ENCODE measurements around the gene SKA1.
A peak's percentile ranks its signal among the peaks of the same experiment; 100 is the strongest.

Gene SKA1, protein sequence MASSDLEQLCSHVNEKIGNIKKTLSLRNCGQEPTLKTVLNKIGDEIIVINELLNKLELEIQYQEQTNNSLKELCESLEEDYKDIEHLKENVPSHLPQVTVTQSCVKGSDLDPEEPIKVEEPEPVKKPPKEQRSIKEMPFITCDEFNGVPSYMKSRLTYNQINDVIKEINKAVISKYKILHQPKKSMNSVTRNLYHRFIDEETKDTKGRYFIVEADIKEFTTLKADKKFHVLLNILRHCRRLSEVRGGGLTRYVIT

DNA sequence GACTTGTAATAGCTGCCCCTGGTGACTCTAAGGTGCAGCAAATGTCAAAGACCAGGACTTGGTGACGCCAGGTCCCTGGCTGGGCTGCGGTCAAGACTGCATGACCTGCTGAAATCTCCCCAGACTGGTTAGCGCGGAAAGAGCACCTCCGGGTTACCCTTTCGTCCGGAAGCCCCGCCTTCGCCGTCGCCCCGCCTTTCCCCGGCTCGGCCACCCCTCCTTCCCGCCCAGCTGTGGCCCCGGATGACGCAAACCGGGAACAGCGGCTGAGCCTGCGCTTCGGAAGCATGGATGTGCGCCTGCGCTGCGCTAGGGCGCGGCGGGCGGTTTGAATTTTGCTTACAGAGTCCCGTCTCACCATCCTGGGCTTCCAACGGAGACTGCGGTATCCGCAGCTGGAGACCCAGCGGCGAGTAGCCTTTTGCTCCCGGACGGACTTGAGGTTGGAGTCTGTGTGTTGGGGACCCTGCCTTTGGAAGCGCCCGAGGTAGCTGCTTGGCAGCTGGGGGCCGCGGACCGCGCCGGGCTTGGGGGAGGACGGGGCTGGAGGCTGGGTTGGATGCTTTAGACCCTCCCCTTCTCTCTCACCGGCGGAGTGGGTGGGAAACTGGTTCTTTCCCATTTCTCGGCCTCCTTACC lies at the start of gene SKA1:
TSS of gene SKA1 (plus strand) at position 294 of the 639 bp plus-strand sequence. CDS start 785 bp downstream, outside the sequence.
- peak; percentile 95 for DNase-seq (ENCODE audit: low spot score)

- DNase-seq (ENCODE audit: low spot score) = no peak
Observed at GRCh38 chr18:50327983-50328382, 46.9 kb upstream of the SKA1 start.

DNA sequence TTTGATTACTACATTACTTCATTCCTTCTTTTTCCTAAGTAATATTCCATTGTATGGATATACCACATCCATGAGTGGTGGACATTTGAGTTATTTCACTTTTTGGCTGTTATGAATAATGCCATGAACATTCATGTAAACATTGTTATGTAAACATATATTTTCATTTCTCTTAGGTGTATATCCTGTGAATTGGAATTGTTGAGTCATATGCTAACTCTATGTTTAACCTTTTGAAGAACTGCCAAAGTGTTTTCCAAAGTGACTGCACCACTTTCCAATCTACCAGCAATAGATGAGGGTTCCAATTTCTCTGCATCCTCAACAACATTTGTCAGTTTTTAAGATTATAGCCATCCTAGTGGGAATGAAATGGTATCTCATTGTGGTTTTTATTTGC lies 44.7 kb upstream of the SKA1 start:
- DNase-seq (ENCODE audit: low spot score) = no peak

DNA sequence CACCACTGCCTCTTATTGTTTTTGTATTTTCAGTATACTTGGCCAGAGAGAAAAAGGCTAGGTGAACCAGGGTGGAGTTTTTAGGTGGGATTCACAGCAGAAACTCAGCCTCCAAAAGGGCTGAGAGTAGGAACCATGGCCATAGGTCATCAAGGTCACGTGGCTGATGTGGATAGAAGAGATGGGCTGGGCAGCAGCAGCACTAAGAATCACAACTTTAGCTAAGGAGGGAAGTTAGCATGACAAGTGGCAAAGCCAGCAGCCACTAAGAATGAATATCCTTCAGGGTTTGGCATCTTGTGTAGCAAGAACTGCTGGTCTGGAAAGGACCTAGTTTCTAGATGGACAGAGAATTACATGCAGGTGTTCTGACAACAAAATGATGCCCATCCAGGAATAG lies 43.2 kb upstream of the SKA1 start:
- DNase-seq (ENCODE audit: low spot score) = no peak

- DNase-seq (ENCODE audit: low spot score) = no peak
Observed at GRCh38 chr18:50334546-50335152, 40.2 kb upstream of the SKA1 start.

DNA sequence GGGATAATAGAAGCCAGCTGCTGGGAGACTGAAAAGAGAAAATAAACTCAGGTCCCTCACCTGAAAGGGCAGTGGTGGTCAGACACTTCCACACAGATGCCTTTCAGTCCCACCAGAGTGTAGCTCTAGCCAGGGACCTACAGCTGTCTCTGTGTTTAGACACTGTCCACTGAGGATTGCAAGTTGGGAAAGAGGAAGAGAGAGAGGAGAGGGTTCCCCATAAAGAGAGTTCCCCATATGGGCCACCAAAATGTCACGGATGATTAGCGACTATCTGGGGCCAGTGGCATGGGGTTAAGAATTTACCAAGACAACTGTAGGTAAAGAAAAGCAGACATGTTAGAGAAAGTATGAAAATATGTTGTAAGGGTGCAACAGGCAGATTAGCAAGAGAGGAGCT lies 36.7 kb upstream of the SKA1 start:
- no peak for DNase-seq (ENCODE audit: low spot score)

DNA sequence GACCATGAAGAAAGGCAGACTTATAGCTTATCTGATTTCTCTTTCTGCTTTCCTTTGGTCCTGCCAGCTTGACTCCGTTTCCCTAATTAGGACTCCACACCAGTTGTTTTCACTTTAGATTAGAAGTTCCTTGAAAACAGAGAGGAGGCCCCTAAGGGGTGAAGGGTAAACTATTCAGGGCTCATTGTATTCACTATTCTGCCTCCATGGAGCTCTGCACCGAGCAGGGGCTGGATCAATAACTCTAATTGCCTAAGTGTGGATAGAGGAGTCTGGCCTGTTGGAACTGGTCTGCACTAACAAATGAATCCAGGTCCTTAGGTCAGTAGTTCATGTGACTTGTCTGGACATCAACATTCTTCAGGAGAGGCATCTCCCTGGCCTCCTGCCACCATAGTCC lies 36.1 kb upstream of the SKA1 start:
- DNase-seq (ENCODE audit: low spot score) = no peak

DNA sequence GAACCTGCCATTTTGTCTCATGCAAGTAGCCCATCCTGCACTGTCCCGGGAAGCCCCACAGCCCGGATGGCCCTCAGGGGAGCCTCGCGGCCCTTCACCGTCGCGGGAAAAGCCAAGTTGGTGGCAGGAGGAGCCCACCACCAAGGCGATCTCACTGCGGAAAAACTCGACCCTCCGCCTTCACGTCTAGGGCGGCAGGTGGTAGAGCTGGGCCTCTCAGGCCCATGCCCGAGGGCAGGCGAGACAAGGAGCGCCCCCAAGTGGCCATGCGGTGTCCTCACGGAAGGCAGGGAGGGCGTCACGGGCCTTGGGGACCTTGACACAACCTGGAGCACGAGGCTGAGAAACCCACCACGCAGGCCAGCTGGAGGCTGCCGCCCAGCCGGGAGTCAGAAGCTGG lies 34.8 kb upstream of the SKA1 start:
- no peak for DNase-seq (ENCODE audit: low spot score)

DNA sequence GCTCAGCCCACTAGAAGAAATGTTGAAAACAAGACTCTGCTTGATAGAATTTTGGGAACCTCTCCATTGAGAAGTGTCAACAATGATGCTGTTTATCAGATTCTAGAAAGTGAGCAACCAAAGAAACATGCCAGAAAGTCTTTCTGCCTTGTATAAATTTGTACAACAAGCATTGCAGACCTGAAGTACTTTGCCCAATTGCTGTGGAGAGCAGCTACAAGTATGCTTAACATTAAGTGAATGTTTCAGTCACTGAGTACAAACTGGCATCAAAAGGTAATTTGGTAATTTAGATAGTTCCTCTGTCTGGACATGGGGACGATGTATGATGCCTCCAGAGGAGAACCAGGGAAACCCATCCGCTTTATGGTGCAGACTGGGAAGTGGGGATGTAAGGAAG lies 33.4 kb upstream of the SKA1 start:
- no peak for DNase-seq (ENCODE audit: low spot score)

DNA sequence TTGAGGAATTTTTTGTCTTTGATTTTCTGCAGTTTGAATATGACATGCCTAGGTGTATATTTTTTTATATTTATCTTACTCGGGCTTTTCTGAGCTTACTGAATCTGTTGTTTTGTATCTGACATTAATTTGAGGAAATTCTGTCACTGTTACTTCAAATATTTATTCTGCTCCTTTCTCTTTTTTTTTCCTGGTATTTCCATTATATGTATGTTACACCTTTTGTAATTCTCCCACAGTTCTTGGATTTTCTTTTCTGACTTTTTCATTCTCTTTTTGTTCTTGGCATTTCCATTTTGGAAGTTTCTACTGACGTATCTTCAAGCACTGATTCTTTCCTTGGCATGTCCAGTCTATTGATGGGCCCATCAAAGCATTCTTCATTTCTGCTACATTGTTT lies 24.1 kb upstream of the SKA1 start:
- no peak for DNase-seq (ENCODE audit: low spot score)

GRCh38 chr18:50356036-50356945 lies 18.6 kb upstream of the SKA1 start:
- DNase-seq (ENCODE audit: low spot score) = no peak

DNA sequence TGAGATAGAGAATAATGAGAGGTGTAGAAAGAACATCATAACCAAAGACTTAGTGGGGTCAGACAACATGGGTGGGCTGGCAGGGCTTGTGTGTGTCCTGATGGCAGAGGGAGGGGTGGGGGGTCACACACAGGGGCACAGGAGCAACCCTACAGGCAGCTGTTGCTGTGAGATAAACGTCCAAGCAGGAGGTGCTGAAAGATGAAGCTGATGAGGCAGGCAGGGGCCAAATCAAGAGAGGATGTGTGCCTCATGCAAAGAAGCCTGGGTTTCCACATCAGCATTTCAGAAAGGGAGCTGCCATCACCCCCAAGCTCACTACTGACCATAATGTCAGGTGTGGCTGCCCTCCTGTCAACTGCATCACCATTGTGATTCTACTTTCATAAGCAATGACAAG lies 16.0 kb upstream of the SKA1 start:
- DNase-seq (ENCODE audit: low spot score) = no peak

- no peak for DNase-seq (ENCODE audit: low spot score)
Observed at GRCh38 chr18:50359806-50360205, 15.0 kb upstream of the SKA1 start.

- DNase-seq (ENCODE audit: low spot score) = no peak
Observed at GRCh38 chr18:50360611-50361010, 14.2 kb upstream of the SKA1 start.

- no peak for DNase-seq (ENCODE audit: low spot score)
Observed at GRCh38 chr18:50369672-50370071, 5.2 kb upstream of the SKA1 start.

DNA sequence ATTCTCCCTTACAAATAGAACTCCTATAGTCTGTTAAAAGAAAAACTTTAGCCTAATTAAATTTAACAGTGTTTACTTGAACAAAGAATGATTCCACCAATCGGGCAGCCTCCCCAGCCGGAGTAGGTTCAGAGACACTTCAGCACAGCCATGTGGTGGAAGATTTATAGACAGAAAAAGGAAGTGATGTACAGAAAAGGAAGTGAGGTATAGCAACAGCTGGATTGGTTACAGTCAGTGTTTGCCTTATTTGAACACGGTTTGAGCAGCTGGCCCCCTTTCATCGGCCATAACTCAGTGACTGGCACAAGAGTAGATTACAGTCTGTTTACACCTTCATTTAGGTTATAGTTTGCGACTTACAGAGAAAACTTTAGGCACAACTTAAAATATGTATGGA lies 2.1 kb upstream of the SKA1 start:
- DNase-seq (ENCODE audit: low spot score) = no peak

GRCh38 chr18:50373561-50374219 lies 1.2 kb upstream of the SKA1 start:
- DNase-seq (ENCODE audit: low spot score) = no peak

GRCh38 chr18:50374220-50374752 lies 560 bp upstream of the SKA1 start:
- DNase-seq (ENCODE audit: low spot score) = no peak

GRCh38 chr18:50377061-50377798 lies 2.4 kb downstream of the SKA1 start:
- no peak for DNase-seq (ENCODE audit: low spot score)

- DNase-seq (ENCODE audit: low spot score) = no peak
Observed at GRCh38 chr18:50388988-50389387, 14.1 kb downstream of the SKA1 start.

GRCh38 chr18:50393802-50394201 lies 19.0 kb downstream of the SKA1 start:
- no peak for DNase-seq (ENCODE audit: low spot score)

Data from Ammon's horn (tissue), 1 donor.